KMS-11 (cell line): ENCODE measurements around the gene SGPP2.

ENCODE experiments used
- H2AFZ ChIP-seq: fragments of 200-600 bp; sonication (generic); 2 replicates; pipeline ENCODE4 v1.6.1; 2016; ENCODE audit warnings: antibody characterized with exemption, mixed run types, low read depth
- H3K27ac ChIP-seq: fragments of 200-600 bp; sonication (generic); 2 replicates; pipeline ENCODE4 v1.6.1; 2016; ENCODE audit warnings: mild to moderate bottlenecking, mixed run types
- H3K27me3 ChIP-seq: fragments of 200-600 bp; sonication (generic); 2 replicates; pipeline ENCODE4 v1.6.1; 2017; ENCODE audit warnings: mild to moderate bottlenecking, low read depth, mixed run types, moderate library complexity; ENCODE audit not compliant: insufficient read depth
- H3K36me3 ChIP-seq: fragments of 200-600 bp; sonication (generic); 2 replicates; pipeline ENCODE4 v1.6.1; 2017; ENCODE audit warnings: mild to moderate bottlenecking, mixed run types; ENCODE audit not compliant: insufficient read depth
- H3K4me1 ChIP-seq: fragments of 200-600 bp; sonication (generic); 2 replicates; pipeline ENCODE4 v1.6.1; 2016; ENCODE audit warnings: mild to moderate bottlenecking, low read depth, mixed run types; ENCODE audit not compliant: poor library complexity, severe bottlenecking
- H3K4me2 ChIP-seq: fragments of 200-600 bp; sonication (generic); 2 replicates; pipeline ENCODE4 v1.7.0; 2016; ENCODE audit warnings: mild to moderate bottlenecking, mixed run types
- H3K4me3 ChIP-seq: fragments of 200-600 bp; sonication (generic); IDR thresholded peaks from 2 replicates; pipeline ENCODE4 v1.6.1; 2017; ENCODE audit warnings: low read depth, low read length, mixed read lengths; ENCODE audit not compliant: insufficient read depth
- H3K79me2 ChIP-seq: fragments of 200-600 bp; sonication (generic); 2 replicates; pipeline ENCODE4 v1.6.1; 2016; ENCODE audit warnings: low read depth, mixed run types; ENCODE audit not compliant: insufficient read depth
- H3K9ac ChIP-seq: fragments of 200-600 bp; sonication (generic); 2 replicates; pipeline ENCODE4 v1.6.1; 2016; ENCODE audit warnings: mild to moderate bottlenecking, mixed run types
- H4K20me1 ChIP-seq: fragments of 200-600 bp; sonication (generic); 2 replicates; pipeline ENCODE4 v1.6.1; 2016; ENCODE audit warnings: mild to moderate bottlenecking, mixed run types; ENCODE audit not compliant: insufficient read depth
- TF ChIP-seq, protein P1 (sequence below): fragments of 200-600 bp; sonication (generic); conservative IDR thresholded peaks from 2 replicates; pipeline ENCODE4 v1.6.1; 2017; ENCODE audit warnings: low read depth, mild to moderate bottlenecking, antibody characterized with exemption, low read length, moderate library complexity, mixed read lengths

The SGPP2 gene

DNA sequence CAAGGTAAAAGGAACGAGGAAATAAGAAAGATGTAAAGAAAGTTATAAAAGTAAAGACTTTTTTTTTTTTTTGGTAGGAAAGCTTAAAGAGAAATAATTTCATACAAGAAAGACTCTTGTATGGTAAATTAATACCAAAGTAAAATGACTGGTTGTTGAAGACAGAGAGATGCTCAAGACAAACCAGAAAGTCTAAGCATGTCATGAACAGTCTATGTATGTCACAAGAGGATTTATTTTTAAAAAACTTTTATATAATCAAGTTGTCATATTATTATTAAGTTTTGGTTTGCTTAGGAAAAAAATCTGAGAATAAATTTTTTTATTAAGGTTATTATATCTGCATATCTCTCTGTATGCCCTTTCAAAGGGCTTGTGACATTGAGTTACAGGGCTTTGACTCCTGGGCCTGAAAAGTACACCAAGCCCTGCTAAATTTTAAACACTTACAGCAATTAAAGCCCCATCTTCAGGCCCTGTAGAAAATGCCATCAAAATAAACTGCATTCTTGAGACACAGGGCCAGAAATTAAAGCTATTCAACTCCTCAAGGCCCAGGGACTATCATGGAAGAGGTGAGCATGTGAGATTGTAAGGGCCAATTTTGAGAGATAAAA lies 10.9 kb upstream of the SGPP2 start:
- Histone ChIP-seq H3K36me3 (no peaks in the 10 kb centered on the region), H4K20me1 (no peaks in the 10 kb centered on the region), H3K9ac (no peak overlapping the region), H3K27me3 (no peaks in the 10 kb centered on the region), H2AFZ (no peak overlapping the region), H3K79me2 (no peaks in the 10 kb centered on the region), H3K4me1 (no peaks in the 10 kb centered on the region), H3K4me3 (no peak overlapping the region), H3K4me2 (no peak overlapping the region), H3K27ac (no peak overlapping the region)
- TF ChIP-seq, protein P1, sequence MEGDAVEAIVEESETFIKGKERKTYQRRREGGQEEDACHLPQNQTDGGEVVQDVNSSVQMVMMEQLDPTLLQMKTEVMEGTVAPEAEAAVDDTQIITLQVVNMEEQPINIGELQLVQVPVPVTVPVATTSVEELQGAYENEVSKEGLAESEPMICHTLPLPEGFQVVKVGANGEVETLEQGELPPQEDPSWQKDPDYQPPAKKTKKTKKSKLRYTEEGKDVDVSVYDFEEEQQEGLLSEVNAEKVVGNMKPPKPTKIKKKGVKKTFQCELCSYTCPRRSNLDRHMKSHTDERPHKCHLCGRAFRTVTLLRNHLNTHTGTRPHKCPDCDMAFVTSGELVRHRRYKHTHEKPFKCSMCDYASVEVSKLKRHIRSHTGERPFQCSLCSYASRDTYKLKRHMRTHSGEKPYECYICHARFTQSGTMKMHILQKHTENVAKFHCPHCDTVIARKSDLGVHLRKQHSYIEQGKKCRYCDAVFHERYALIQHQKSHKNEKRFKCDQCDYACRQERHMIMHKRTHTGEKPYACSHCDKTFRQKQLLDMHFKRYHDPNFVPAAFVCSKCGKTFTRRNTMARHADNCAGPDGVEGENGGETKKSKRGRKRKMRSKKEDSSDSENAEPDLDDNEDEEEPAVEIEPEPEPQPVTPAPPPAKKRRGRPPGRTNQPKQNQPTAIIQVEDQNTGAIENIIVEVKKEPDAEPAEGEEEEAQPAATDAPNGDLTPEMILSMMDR, result no peak

DNA sequence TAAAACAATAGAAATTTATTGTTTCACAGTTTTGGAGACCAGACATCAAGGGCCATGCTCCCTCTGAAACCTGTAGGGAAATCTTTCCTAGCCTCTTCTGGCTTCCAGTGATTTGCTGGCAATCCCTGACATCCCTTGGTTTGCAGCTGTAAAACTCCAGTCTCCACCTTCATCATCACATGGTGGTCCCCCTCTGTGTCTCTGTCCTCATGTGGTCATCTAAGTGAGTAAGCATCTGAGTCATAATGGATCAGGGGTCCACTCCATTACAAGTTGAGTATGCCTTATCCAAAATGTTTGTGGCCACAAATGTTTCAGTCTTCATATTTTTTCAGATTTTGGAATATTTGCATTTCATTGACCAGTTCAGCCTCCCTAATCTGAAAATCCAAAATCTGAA lies 5.6 kb upstream of the SGPP2 start:
- Histone ChIP-seq H3K4me2 (no peak overlapping the region), H2AFZ (no peak overlapping the region), H3K27me3 (no peaks in the 10 kb centered on the region), H3K9ac (no peak overlapping the region), H3K4me3 (no peak overlapping the region), H3K36me3 (no peaks in the 10 kb centered on the region), H4K20me1 (no peaks in the 10 kb centered on the region), H3K27ac (no peak overlapping the region), H3K4me1 (no peaks in the 10 kb centered on the region), H3K79me2 (no peaks in the 10 kb centered on the region)
- TF ChIP-seq, protein P1, result no peak

DNA sequence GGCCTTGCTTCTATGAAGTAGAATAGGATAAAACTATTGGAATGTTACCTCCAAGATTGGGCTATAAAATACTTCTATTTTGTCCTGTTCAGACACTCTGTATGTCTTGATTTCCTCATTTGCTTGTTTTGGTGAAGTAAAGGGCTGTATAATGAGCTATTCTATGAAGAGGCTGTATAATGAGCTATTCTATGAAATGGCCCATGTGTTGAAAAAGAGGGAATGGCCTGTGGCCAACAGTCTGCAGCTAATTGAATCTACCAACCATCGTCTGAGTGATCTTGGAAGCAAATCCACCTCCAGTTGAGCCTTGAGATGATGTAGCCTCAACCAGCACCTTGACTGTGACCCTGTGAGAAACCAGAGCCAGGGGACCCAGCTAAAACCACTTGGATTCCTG lies 3.8 kb upstream of the SGPP2 start:
- no peaks in the 10 kb centered on the region for H4K20me1 ChIP-seq
- no peaks in the 10 kb centered on the region for H3K79me2 ChIP-seq
- H2AFZ ChIP-seq, result no peak overlapping the region
- no peaks in the 10 kb centered on the region for H3K27me3 ChIP-seq
- no peaks in the 10 kb centered on the region for H3K36me3 ChIP-seq
- TF ChIP-seq, protein P1, result no peak
- no peak overlapping the region for H3K27ac ChIP-seq
- no peaks in the 10 kb centered on the region for H3K4me1 ChIP-seq
- no peak overlapping the region for H3K4me3 ChIP-seq
- no peak overlapping the region for H3K4me2 ChIP-seq
- H3K9ac ChIP-seq, result no peak overlapping the region

DNA sequence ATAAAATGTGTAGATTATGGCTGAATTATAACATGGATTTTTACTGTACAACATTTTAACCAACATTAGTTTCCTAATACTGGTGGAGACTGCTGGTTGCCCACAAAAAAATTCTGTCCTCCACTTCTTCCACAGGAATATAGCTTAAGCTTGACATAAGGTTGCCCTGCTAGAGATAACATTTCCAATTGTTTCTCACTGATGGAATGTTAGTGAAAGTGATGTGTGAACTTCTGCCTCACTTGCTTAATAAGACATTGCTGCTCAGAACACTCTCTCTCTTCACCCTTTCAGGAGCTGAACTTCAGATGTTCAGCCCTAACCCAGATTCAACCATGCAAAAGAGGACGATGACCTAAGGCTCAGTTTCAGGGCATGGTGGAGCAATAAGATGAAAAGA lies 2.7 kb upstream of the SGPP2 start:
- H3K9ac ChIP-seq, result no peak overlapping the region
- no peaks in the 10 kb centered on the region for H3K4me1 ChIP-seq
- no peaks in the 10 kb centered on the region for H4K20me1 ChIP-seq
- no peaks in the 10 kb centered on the region for H3K27me3 ChIP-seq
- no peak overlapping the region for H3K27ac ChIP-seq
- H3K79me2 ChIP-seq, result no peaks in the 10 kb centered on the region
- H3K4me3 ChIP-seq, result no peak overlapping the region
- no peak overlapping the region for H2AFZ ChIP-seq
- no peaks in the 10 kb centered on the region for H3K36me3 ChIP-seq
- no peak overlapping the region for H3K4me2 ChIP-seq
- TF ChIP-seq, protein P1, result no peak
